Measurements from ENCODE around the gene ONECUT1. TPM values are rescaled to one million over a fixed set of nuclear protein-coding genes. Genes with fewer than 3 reads are reported as not detected.

Gene ONECUT1
- total RNA-seq, 1 donor from 2014 or later: 11.0 TPM

GRCh38 chr15:52795464-52796227, 5.5 kb upstream of the ONECUT1 start:
- Mint-ChIP-seq H3K4me3 (no peak overlapping the region), H3K27ac (no peak overlapping the region), H3K9me3 (no peaks in the 10 kb centered on the region), H3K4me1 (ENCODE audit: unreplicated experiment) (no peaks in the 10 kb centered on the region), H3K27me3 (peaks cover 99% of the 10 kb centered on the region), H3K36me3 (no peaks in the 10 kb centered on the region)
- TF ChIP-seq CTCF (conservative IDR thresholded peaks at IDR 0.05): no peak
- DNase-seq (ENCODE audit: extremely low spot score, unreplicated experiment): no peak

- H3K27ac Mint-ChIP-seq: no peak overlapping the region
Measured at GRCh38 chr15:52794665-52795463, 4.7 kb upstream of the ONECUT1 start.

DNA sequence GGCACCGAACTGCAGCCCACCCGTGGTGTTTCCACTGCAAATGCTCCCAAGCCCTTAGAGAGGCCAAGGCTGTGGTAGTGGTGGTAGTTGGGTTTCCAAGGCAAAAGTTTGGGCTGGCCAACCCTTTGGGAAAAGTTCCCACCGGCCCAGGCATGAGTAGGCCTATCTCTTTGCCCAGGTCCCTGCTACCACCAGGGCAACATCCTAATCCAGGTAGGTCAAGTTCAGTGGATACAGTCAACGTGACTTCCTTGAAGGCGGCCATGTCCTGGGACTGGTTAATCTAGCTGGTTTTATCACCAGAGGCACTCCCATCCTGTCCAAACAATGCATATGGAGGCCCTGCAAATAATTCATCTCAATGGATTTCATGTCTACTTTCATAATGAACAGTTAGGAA, 1.6 kb upstream of the ONECUT1 start:
- peaks cover 96% of the 10 kb centered on the region for H3K27me3 Mint-ChIP-seq
- H3K36me3 Mint-ChIP-seq: no peaks in the 10 kb centered on the region
- no peaks in the 10 kb centered on the region for H3K9me3 Mint-ChIP-seq
- no peak overlapping the region for H3K27ac Mint-ChIP-seq
- H3K4me3 Mint-ChIP-seq: peak overlapping the region; percentile 49
- TF ChIP-seq CTCF (conservative IDR thresholded peaks at IDR 0.05): no peak
- DNase-seq (ENCODE audit: extremely low spot score, unreplicated experiment): no peak
- H3K4me1 Mint-ChIP-seq (ENCODE audit: unreplicated experiment): peaks cover 7% of the 10 kb centered on the region

More at GRCh38 chr15:52794665-52795463, 4.7 kb upstream of the ONECUT1 start:
- TF ChIP-seq CTCF (conservative IDR thresholded peaks at IDR 0.05): no peak
- H3K4me3 Mint-ChIP-seq: no peak overlapping the region
- no peak for DNase-seq (ENCODE audit: extremely low spot score, unreplicated experiment)
- H3K36me3 Mint-ChIP-seq: no peaks in the 10 kb centered on the region
- H3K4me1 Mint-ChIP-seq (ENCODE audit: unreplicated experiment): no peaks in the 10 kb centered on the region
- peaks cover 96% of the 10 kb centered on the region for H3K27me3 Mint-ChIP-seq
- no peaks in the 10 kb centered on the region for H3K9me3 Mint-ChIP-seq

GRCh38 chr15:52790941-52791751, 1.0 kb upstream of the ONECUT1 start:
- H3K9me3 Mint-ChIP-seq: no peaks in the 10 kb centered on the region
- peak; percentile 68 for TF ChIP-seq CTCF (conservative IDR thresholded peaks at IDR 0.05)
- peaks cover 7% of the 10 kb centered on the region for H3K4me1 Mint-ChIP-seq (ENCODE audit: unreplicated experiment)
- no peaks in the 10 kb centered on the region for H3K36me3 Mint-ChIP-seq
- peak overlapping the region; percentile 86 for H3K4me3 Mint-ChIP-seq
- H3K27me3 Mint-ChIP-seq: peaks cover 96% of the 10 kb centered on the region
- H3K27ac Mint-ChIP-seq: no peak overlapping the region
- no peak for DNase-seq (ENCODE audit: extremely low spot score, unreplicated experiment)

DNA sequence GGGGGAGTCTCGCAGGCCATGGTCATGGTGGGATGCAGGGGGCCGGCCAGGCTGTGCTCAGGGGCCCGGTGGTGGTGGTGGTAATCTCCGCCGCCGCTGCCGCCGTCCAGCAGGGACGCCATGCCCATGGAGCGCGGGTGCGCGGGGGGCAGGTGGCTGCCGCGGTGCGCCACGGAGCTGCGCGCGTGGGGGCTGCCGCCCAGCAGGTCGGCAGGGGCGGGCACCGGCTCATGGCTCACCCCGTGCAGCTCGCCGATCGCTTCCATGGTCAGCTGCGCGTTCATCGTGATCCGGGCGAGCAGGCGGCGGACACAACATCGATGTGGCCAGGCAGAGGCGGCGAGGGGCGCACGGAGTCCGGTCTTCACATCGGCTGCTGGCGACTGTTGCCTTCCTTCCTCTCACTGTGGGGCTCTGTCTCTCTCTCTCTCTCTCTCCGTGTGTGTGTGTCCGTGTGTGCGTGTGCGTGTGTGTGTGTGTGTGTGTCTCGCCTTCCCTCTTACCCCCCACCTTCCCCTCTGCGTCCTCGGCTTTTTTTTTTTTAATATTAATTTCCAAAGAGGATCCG, 451 bp downstream of the ONECUT1 start:
- Mint-ChIP-seq H3K9me3 (no peaks in the 10 kb centered on the region), H3K36me3 (no peaks in the 10 kb centered on the region), H3K4me1 (ENCODE audit: unreplicated experiment) (peaks cover 7% of the 10 kb centered on the region), H3K27ac (no peak overlapping the region), H3K27me3 (peaks cover 96% of the 10 kb centered on the region), H3K4me3 (peak overlapping the region; percentile 86)
- TF ChIP-seq CTCF (conservative IDR thresholded peaks at IDR 0.05): no peak
- no peak for DNase-seq (ENCODE audit: extremely low spot score, unreplicated experiment)
